GM12865 (cell line): ENCODE data around the gene KDM1B.

ENCODE experiments used
- DNase-seq: peaks from one replicate; pipeline ENCODE4 v3.0.0; 2010; ENCODE audit warnings: low read depth
- H3K4me3 ChIP-seq: 2 replicates; pipeline ENCODE4 v1.5.1; 2011; ENCODE audit warnings: mild to moderate bottlenecking, low read depth, low read length, control low read depth
- TF ChIP-seq, protein P1 (sequence below): IDR thresholded peaks from 2 replicates; pipeline ENCODE4 v1.5.1; 2011; ENCODE audit warnings: low read length, control low read depth, low read depth, inconsistent platforms; ENCODE audit not compliant: insufficient read depth; ENCODE audit errors: missing control alignments

KDM1B gene

DNA sequence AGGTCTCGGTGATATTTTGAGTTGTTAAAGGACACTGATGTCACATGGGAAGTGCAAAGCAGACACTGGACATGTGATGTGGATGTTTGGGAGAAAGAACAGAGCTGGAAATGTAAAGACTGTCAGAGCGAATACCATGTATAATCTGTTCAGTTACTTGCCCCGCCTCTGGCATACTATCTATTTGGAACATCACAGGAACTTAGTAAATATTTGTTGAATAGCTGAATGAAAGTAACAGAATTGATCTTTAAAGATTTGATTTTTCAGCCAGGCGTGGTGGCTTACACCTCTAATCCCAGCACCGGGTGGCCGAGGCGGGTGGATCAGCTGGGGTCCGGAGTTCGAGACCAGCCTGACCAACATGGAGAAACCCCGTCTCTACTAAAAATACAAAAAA lies 19.0 kb upstream of the KDM1B start:
- H3K4me3 ChIP-seq: no peak overlapping the region
- no peak for DNase-seq
- TF ChIP-seq, protein P1, sequence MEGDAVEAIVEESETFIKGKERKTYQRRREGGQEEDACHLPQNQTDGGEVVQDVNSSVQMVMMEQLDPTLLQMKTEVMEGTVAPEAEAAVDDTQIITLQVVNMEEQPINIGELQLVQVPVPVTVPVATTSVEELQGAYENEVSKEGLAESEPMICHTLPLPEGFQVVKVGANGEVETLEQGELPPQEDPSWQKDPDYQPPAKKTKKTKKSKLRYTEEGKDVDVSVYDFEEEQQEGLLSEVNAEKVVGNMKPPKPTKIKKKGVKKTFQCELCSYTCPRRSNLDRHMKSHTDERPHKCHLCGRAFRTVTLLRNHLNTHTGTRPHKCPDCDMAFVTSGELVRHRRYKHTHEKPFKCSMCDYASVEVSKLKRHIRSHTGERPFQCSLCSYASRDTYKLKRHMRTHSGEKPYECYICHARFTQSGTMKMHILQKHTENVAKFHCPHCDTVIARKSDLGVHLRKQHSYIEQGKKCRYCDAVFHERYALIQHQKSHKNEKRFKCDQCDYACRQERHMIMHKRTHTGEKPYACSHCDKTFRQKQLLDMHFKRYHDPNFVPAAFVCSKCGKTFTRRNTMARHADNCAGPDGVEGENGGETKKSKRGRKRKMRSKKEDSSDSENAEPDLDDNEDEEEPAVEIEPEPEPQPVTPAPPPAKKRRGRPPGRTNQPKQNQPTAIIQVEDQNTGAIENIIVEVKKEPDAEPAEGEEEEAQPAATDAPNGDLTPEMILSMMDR: no peak

DNA sequence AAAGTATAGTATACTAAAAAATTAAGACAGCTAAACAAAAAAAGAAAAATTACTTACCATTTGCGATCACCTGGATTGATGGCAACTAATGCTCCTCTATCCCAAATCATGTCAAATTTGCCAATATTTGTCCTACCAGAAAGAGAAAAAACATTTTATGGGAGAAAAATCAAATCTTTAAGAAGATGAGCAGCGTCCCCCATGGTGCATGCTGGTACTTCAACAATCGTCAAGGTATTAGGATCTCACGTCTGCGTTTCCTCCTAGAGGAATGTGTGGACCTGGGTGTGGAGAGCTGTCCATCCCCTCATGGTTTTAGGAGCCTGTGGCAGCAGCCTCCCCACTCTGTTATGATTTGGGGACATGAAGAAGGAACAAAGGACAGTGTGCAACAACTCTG lies 16.3 kb upstream of the KDM1B start:
- DNase-seq: no peak
- H3K4me3 ChIP-seq: no peak overlapping the region
- TF ChIP-seq, protein P1: no peak

DNA sequence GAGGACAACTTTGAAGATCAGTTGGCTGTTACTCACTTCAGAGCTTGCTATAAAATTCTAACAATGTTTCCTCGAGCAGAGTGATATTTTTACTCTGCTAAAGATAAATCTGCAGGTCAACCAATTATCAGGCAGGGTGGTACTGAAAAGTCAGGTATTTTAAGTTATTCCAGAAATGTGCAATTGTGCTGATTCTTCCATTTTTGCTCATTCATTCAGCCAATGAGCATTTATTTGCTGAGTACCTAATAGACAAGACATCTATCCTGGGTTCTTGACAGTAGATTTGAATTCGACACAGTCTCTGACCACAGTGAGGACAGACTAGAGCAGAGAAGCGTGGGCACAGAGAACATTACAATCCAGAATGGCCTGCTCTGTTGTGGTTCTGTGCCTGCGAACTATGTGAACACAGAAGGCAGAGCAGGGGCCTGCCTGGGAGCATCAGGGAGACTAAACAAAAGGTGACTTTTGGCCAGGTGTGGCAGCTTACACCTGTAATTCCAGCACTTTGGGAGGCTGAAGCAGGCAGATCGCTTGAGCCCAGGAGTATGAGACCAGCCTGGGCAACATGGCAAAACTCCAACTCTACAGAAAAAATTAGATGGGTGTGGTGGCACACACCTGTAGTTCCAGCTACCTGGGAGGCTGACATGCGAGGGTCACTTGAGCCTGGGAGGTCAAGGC lies 15.1 kb upstream of the KDM1B start:
- no peak for DNase-seq
- TF ChIP-seq, protein P1: no peak
- H3K4me3 ChIP-seq: no peak overlapping the region

DNA sequence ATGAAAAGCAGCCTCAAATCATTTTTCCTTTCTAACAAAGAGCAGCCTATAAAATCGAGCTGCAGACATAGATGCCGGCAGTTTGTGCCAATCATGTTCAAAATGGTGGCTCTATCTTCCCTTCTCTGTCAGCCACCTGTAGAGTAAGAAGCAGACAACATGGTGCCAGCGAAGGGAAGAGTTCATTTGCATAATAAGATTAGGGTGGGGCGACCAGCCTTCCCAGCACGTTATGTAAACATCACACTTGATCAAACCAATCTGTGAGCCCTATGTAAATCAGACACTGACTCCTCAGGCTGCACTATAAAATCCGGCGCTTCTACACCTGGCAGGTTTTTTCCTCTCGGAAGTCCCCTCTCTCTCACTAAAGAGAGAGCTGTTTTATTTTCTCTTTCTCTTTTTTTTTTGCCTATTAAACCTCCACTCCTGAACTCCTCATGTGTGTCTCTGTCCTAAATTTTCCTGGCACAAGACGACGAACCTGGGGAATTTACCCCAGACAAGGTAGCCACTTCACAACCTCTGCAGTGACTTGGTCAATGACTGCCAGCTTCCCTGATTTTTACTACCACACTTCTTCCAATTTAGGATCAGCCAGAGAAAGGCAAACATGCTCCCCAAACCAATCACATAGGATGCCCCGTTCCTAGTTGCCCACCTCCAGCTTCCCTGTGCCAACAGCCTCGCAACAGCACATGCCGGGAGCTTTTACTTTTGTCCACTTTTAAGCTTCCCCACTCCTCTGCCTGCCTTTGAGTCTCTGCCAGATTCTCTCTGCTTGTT lies 13.2 kb upstream of the KDM1B start:
- H3K4me3 ChIP-seq: no peak overlapping the region
- peak; percentile 24 for DNase-seq
- TF ChIP-seq, protein P1: no peak

DNA sequence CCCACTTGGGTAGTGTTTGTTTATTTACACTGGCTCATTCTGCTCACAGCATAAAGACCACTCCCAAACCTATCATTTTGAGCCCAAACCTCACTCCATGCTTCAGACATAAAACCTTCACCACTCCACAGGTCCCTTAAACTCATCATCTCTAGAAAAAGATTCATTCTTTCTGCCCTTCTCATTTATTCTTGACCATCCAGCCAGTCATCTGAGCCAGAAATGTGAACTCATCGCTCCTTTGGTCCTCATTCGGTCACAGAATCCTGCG lies 12.7 kb upstream of the KDM1B start:
- TF ChIP-seq, protein P1: no peak
- no peak for DNase-seq
- H3K4me3 ChIP-seq: no peak overlapping the region

DNA sequence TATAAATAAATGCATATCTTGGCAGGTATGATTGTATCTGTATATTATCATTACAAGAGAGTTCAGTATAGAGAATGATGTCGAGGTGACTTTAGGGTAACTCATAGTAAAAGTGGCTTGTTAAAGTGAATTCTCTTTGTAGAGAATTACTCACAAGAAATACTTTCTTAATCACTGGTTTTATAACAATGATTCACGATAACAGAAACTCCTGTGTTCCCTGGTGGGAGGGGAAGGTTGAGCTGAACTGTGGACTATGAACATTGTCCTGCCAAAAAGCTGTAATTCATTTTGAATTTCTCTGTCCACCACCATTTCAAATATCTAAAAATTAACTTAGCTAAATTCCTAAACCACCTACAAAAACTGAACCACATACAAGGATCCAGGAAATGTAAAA lies 8.1 kb upstream of the KDM1B start:
- DNase-seq: no peak
- TF ChIP-seq, protein P1: no peak
- H3K4me3 ChIP-seq: no peak overlapping the region
